Upper lobe of right lung (tissue), 1 donor: ENCODE measurements around the gene PCNT. TPM values are rescaled to one million over a fixed set of nuclear protein-coding genes. Genes with fewer than 3 reads are reported as not detected.

ENCODE experiments used
- ATAC-seq: fragments of 200-7000 bp; cut with Tn5 transposase; one replicate; pipeline ENCODE4 v1.9.1; 2020; ENCODE audit warnings: mild to moderate bottlenecking, moderate library complexity
- DNase-seq: peaks from one replicate; pipeline ENCODE4 v3.0.0-alpha.2; 2020
- H3K27ac ChIP-seq: fragments of 200-600 bp; one replicate; pipeline ENCODE4 v1.8.0; 2022
- H3K27me3 ChIP-seq: fragments of 200-600 bp; one replicate; pipeline ENCODE4 v1.8.0; 2022; ENCODE audit warnings: mild to moderate bottlenecking
- H3K36me3 ChIP-seq: fragments of 200-600 bp; one replicate; pipeline ENCODE4 v1.8.0; 2022
- H3K4me1 ChIP-seq: fragments of 200-600 bp; one replicate; pipeline ENCODE4 v1.8.0; 2022
- H3K4me3 ChIP-seq: fragments of 200-600 bp; one replicate; pipeline ENCODE4 v1.8.0; 2022; ENCODE audit warnings: mild to moderate bottlenecking
- H3K9me3 ChIP-seq: fragments of 200-600 bp; one replicate; pipeline ENCODE4 v1.8.0; 2022
- CTCF ChIP-seq: fragments of 200-600 bp; IDR thresholded peaks from one replicate; pipeline ENCODE4 v1.8.0; 2022; ENCODE audit warnings: antibody characterized with exemption
- intact Hi-C: fragments of 100-400 bp; cut with DNase I; formaldehyde crosslinking; loops from one replicate; pipeline ENCODE4 v1.11.0; 2022
- total RNA-seq: library from RNA; stranded (reverse); fragmentation: NEBNext Ultra II Directional; extraction: Animal tissue kit (Norgen Biotek cat#: 25700); gene quantifications from one replicate; pipeline ENCODE4 v1.2.1, GENCODE V29; 2021
- donor health status: DM: no; HTN: yes; CAD: no; lungs with severe emphysema.

Gene PCNT
- total RNA-seq, 1 donor from 2014 or later, result 29.3 TPM

DNA sequence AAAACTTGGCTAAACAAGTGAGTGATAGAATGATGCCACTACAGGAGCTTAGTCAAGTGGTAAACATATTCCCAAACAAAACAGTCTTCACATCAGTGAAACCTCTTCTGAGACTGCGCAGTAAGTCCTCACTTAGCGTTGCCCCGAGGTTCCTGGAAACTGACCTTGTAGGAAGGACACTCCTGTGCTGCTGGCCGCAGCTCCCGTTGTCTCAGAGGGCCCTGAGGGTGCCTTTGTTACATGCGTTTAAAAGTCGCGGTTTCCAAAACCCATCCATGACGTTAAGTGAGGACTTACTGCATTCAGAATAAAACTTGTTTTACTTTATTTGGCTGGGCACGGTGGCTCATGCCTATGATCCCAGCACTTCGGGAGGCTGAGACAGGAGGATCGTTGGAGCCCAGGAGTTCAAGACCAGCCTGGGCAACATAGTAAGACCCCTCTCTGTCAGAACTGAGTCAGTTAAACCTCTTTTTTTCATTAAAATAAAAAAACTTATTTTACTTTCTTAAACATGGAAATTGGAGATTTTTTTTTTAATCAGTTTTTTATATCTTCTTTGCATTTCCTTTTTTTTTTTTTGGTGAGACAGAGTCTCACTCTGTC, 98.8 kb downstream of the PCNT start:
- intact Hi-C loops, result no loop called here
- Histone ChIP-seq H3K9me3 (no peaks in the 10 kb centered on the region), H3K36me3 (peaks cover 46% of the 10 kb centered on the region), H3K4me1 (no peaks in the 10 kb centered on the region), H3K27ac (no peak overlapping the region), H3K27me3 (no peaks in the 10 kb centered on the region), H3K4me3 (no peak overlapping the region)
- no peak for DNase-seq
- TF ChIP-seq CTCF, result no peak
- ATAC-seq, result no peak

GRCh38 chr21:46423546-46424038, 99.6 kb downstream of the PCNT start:
- H3K36me3 ChIP-seq, result peaks cover 37% of the 10 kb centered on the region
- H3K27ac ChIP-seq, result no peak overlapping the region

GRCh38 chr21:46424039-46424591, 100.2 kb downstream of the PCNT start:
- Histone ChIP-seq H3K36me3 (peaks cover 32% of the 10 kb centered on the region), H3K4me3 (no peak overlapping the region), H3K4me1 (no peaks in the 10 kb centered on the region), H3K27me3 (no peaks in the 10 kb centered on the region), H3K9me3 (no peaks in the 10 kb centered on the region), H3K27ac (no peak overlapping the region)
- intact Hi-C loops, result no loop called here
- TF ChIP-seq CTCF, result no peak
- DNase-seq, result no peak
- no peak for ATAC-seq

More at GRCh38 chr21:46423546-46424038, 99.6 kb downstream of the PCNT start:
- Histone ChIP-seq H3K4me1 (no peaks in the 10 kb centered on the region), H3K27me3 (no peaks in the 10 kb centered on the region), H3K9me3 (no peaks in the 10 kb centered on the region), H3K4me3 (no peak overlapping the region)
- intact Hi-C loops, result no loop called here
- DNase-seq, result no peak
- no peak for ATAC-seq
- TF ChIP-seq CTCF, result no peak

DNA sequence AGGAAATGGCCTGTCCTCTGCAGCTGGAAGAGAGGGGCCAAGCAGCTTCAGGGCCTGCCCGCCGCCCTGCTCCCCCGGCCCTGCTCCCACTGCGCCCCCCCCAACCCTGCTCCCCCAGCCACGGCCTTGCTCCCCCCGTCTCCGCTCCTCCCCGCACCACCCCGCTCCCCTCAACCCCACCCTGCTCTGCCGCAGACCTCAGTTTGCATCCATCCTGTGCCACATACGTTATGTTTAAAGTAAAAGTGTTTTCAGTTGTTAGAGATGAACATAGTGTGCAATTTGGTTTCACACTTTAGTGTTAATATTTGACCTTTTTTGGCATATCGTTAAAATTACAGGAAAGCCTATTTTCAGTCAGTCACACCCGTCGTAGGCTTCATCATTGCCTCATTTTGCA, 100.7 kb downstream of the PCNT start:
- Histone ChIP-seq H3K27ac (peak overlapping the region; percentile 36), H3K4me1 (no peaks in the 10 kb centered on the region), H3K36me3 (peaks cover 28% of the 10 kb centered on the region), H3K9me3 (no peaks in the 10 kb centered on the region), H3K4me3 (no peak overlapping the region), H3K27me3 (no peaks in the 10 kb centered on the region)
- intact Hi-C loops, result no loop called here
- no peak for TF ChIP-seq CTCF
- DNase-seq, result no peak
- ATAC-seq, result peak; percentile 24

- intact Hi-C loops, result no loop called here
- peaks cover 29% of the 10 kb centered on the region for H3K36me3 ChIP-seq
- DNase-seq, result no peak
These were observed 101.1 kb downstream of the PCNT start for GRCh38 chr21:46425041-46425440.

More at GRCh38 chr21:46425041-46425440, 101.1 kb downstream of the PCNT start:
- Histone ChIP-seq H3K9me3 (no peaks in the 10 kb centered on the region), H3K4me1 (no peaks in the 10 kb centered on the region), H3K27ac (peak overlapping the region; percentile 36), H3K27me3 (no peaks in the 10 kb centered on the region), H3K4me3 (no peak overlapping the region)
- no peak for ATAC-seq
- TF ChIP-seq CTCF, result no peak
